ENCODE measurements around the gene ZNF205.
"Not testable (repeated sequence)": the region's sequence is repeated elsewhere in the genome, so short reads cannot be mapped to it uniquely, and the experiment has no call there.

The ZNF205 gene

GRCh38 chr16:3129137-3130131 lies 17.0 kb downstream of the ZNF205 start:
- in situ Hi-C loops (cut with MboI; ENCODE audit: low sequenced_read_pairs) = no loop called here

- in situ Hi-C loops (cut with MboI; ENCODE audit: low sequenced_read_pairs) = no loop called here
Observed at GRCh38 chr16:3131755-3132377, 19.5 kb downstream of the ZNF205 start.

- in situ Hi-C loops (cut with MboI; ENCODE audit: low sequenced_read_pairs) = no loop called here
Observed at GRCh38 chr16:3133844-3134243, 21.5 kb downstream of the ZNF205 start.

- in situ Hi-C loops (cut with MboI; ENCODE audit: low sequenced_read_pairs) = no loop called here
Observed at GRCh38 chr16:3134338-3135125, 22.1 kb downstream of the ZNF205 start, which contains the start of gene ZNF213. ZNF213 (plus strand) TSS chr16:3135029; CDS start chr16:3137281, 2,252 bp downstream.

GRCh38 chr16:3135126-3135715 lies 22.8 kb downstream of the ZNF205 start:
- in situ Hi-C loops (cut with MboI; ENCODE audit: low sequenced_read_pairs) = no loop called here

GRCh38 chr16:3137267-3137666 lies 24.9 kb downstream of the ZNF205 start:
- in situ Hi-C loops (cut with MboI; ENCODE audit: low sequenced_read_pairs) = no loop called here

- in situ Hi-C loops (cut with MboI; ENCODE audit: low sequenced_read_pairs) = no loop called here
Observed at GRCh38 chr16:3138342-3138741, 26.0 kb downstream of the ZNF205 start.

- in situ Hi-C loops (cut with MboI; ENCODE audit: low sequenced_read_pairs) = no loop called here
Observed at GRCh38 chr16:3138823-3139426, 26.5 kb downstream of the ZNF205 start.

GRCh38 chr16:3139561-3139960 lies 27.2 kb downstream of the ZNF205 start:
- in situ Hi-C loops (cut with MboI; ENCODE audit: low sequenced_read_pairs) = not testable (repeated sequence)

- in situ Hi-C loops (cut with MboI; ENCODE audit: low sequenced_read_pairs) = no loop called here
Observed at GRCh38 chr16:3140603-3141427, 28.4 kb downstream of the ZNF205 start.

- in situ Hi-C loops (cut with MboI; ENCODE audit: low sequenced_read_pairs) = no loop called here
Observed at GRCh38 chr16:3141781-3142311, 29.5 kb downstream of the ZNF205 start.

- in situ Hi-C loops (cut with MboI; ENCODE audit: low sequenced_read_pairs) = no loop called here
Observed at GRCh38 chr16:3142327-3142726, 29.9 kb downstream of the ZNF205 start.

GRCh38 chr16:3142770-3143169 lies 30.4 kb downstream of the ZNF205 start:
- in situ Hi-C loops (cut with MboI; ENCODE audit: low sequenced_read_pairs) = no loop called here

GRCh38 chr16:3143189-3143588 lies 30.8 kb downstream of the ZNF205 start:
- in situ Hi-C loops (cut with MboI; ENCODE audit: low sequenced_read_pairs) = no loop called here

GRCh38 chr16:3143598-3144320 lies 31.4 kb downstream of the ZNF205 start:
- in situ Hi-C loops (cut with MboI; ENCODE audit: low sequenced_read_pairs) = no loop called here

GRCh38 chr16:3144321-3144983 lies 32.1 kb downstream of the ZNF205 start:
- in situ Hi-C loops (cut with MboI; ENCODE audit: low sequenced_read_pairs) = no loop called here

GRCh38 chr16:3145151-3145550 lies 32.8 kb downstream of the ZNF205 start:
- in situ Hi-C loops (cut with MboI; ENCODE audit: low sequenced_read_pairs) = no loop called here

GRCh38 chr16:3145660-3146059 lies 33.3 kb downstream of the ZNF205 start:
- in situ Hi-C loops (cut with MboI; ENCODE audit: low sequenced_read_pairs) = no loop called here
